Spinal cord (tissue), 10 donors: ENCODE measurements around the gene WIPF3. TPM values are rescaled to one million over a fixed set of nuclear protein-coding genes. Genes with fewer than 3 reads are reported as not detected.
A peak's percentile ranks its signal among the peaks of the same experiment; 100 is the strongest.
"Not testable (repeated sequence)": the region's sequence is repeated elsewhere in the genome, so short reads cannot be mapped to it uniquely, and the experiment has no call there.

Source experiments
- DNase-seq, 6 donors: peaks; one replicate each; pipeline versions ENCODE4 v3.0.0 to v3.0.0-alpha.2; 2013 to 2015; ENCODE audit warnings: low spot score in 6 of 6, low read depth in 4 of 6
- H3K27ac ChIP-seq: one replicate; pipeline ENCODE4 v1.5.1; 2013; ENCODE audit warnings: low read depth, low read length, control low read depth
- H3K27me3 ChIP-seq: one replicate; pipeline ENCODE4 v1.6.1; 2013; ENCODE audit warnings: low read length; ENCODE audit not compliant: control insufficient read depth, insufficient read depth
- H3K36me3 ChIP-seq: one replicate; pipeline ENCODE4 v1.6.1; 2013; ENCODE audit warnings: low read length; ENCODE audit not compliant: control insufficient read depth, insufficient read depth
- H3K4me1 ChIP-seq: one replicate; pipeline ENCODE4 v1.6.1; 2013; ENCODE audit warnings: low read length; ENCODE audit not compliant: control insufficient read depth, insufficient read depth
- H3K4me3 ChIP-seq: one replicate; pipeline ENCODE4 v1.5.1; 2013; ENCODE audit warnings: low read depth, low read length, control low read depth
- H3K9me3 ChIP-seq: one replicate; pipeline ENCODE4 v1.6.1; 2013; ENCODE audit warnings: low read length; ENCODE audit not compliant: control insufficient read depth, insufficient read depth
- WGBS: methylation state at CpG from one replicate; pipeline ENCODE4 v1.1.5; 2013; ENCODE audit warnings: missing lambda C conversion rate; ENCODE audit not compliant: insufficient coverage; 5-methylcytosine and 5-hydroxymethylcytosine counted together
- polyA plus RNA-seq, 2 donors: library from polyadenylated mRNA; unstranded; fragments of 120-200 nt; gene quantifications; one replicate each; pipeline ENCODE4 v1.2.1, GENCODE V29; 2013; ENCODE audit not compliant: insufficient read length in 2 of 2
- total RNA-seq, 2 donors: library from RNA; depleted of rRNA in 1 of 2; stranded (reverse); fragments of 120-200 nt in 1 of 2; fragments of >200 nt in 1 of 2; gene quantifications; one replicate each; pipeline versions ENCODE4 v1.2.3 to v1.2.4, GENCODE V29; 2013 to 2014
- donor health status: healthy.

The WIPF3 gene
- total and polyA plus RNA-seq, 4 donors: 4.5 to 17.8 (median 11.1) TPM

GRCh38 chr7:29883462-29884398, 77.4 kb downstream of the WIPF3 start:
- Histone ChIP-seq H3K36me3 (peaks cover 9% of the 10 kb centered on the region), H3K9me3 (no peaks in the 10 kb centered on the region), H3K4me3 (peak overlapping the region; percentile 9), H3K27ac (no peak overlapping the region), H3K27me3 (peaks cover 3% of the 10 kb centered on the region), H3K4me1 (peaks cover 9% of the 10 kb centered on the region)
- 42% methylated on average over 18 of the region's 46 CpGs for WGBS
- peak in 1 of 6 donors; percentile 54 for DNase-seq

DNA sequence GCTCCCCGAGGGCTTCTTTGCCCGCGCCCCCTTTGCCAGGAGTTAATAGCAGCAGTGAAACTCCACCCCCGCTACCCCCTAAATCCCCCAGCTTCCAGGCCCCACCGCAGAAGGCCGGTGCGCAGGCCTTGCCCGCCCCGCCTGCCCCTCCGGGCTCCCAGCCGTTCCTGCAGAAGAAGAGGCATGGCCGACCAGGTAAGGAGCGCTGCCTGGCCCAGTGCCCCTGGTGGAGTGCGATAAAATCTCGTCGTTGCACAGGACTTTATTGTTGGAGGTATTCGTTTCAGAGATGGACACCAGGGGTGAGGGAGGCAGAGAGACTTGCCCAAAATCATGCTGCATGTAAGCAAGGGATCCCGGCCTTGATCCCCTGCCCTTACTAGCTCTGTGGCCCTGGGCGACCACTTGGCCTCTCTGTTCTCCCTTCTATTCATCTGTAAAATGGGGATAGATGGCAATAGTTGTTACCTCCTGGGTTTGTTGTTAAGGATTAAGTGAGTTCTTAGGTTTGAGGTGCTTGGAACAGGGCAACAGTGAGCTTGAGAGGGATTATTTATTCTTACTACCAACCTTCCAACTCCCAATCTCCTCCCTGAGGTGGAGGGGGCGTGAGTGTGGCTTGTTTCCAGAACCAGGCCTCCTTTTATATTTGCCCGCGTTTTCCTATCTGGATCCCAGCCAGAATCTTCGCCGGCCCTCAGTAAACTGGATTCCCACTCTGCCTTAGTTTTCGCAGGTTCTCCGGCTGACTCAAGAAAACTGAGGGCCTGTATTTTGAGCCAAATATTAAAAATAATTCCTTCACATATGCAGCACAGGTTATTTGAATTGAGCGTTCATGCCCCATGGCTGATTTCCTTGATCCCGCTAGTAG, 78.3 kb downstream of the WIPF3 start:
- Histone ChIP-seq H3K9me3 (no peaks in the 10 kb centered on the region), H3K4me3 (peak overlapping the region; percentile 0), H3K4me1 (peaks cover 9% of the 10 kb centered on the region), H3K27me3 (peaks cover 3% of the 10 kb centered on the region), H3K27ac (no peak overlapping the region), H3K36me3 (peaks cover 10% of the 10 kb centered on the region)
- peak in 3 of 6 donors; percentile 31 to 78 (median 68) for DNase-seq
- 31% methylated on average over 15 of the region's 28 CpGs for WGBS

- Histone ChIP-seq H3K27ac (no peak overlapping the region), H3K4me3 (no peak overlapping the region), H3K27me3 (peaks cover 3% of the 10 kb centered on the region), H3K9me3 (no peaks in the 10 kb centered on the region), H3K4me1 (peaks cover 9% of the 10 kb centered on the region), H3K36me3 (peaks cover 16% of the 10 kb centered on the region)
- WGBS: no CpG with 5 or more reads among the region's 3 CpGs
- DNase-seq: no peak
These were observed 79.3 kb downstream of the WIPF3 start for GRCh38 chr7:29885626-29886025.

GRCh38 chr7:29886827-29887226, 80.5 kb downstream of the WIPF3 start:
- H3K27me3 ChIP-seq: peaks cover 3% of the 10 kb centered on the region
- no peak overlapping the region for H3K4me3 ChIP-seq
- no peak overlapping the region for H3K27ac ChIP-seq
- WGBS: 96% methylated on average over 2 of the region's 2 CpGs
- H3K4me1 ChIP-seq: peaks cover 9% of the 10 kb centered on the region
- no peaks in the 10 kb centered on the region for H3K9me3 ChIP-seq
- DNase-seq: no peak
- peaks cover 26% of the 10 kb centered on the region for H3K36me3 ChIP-seq

DNA sequence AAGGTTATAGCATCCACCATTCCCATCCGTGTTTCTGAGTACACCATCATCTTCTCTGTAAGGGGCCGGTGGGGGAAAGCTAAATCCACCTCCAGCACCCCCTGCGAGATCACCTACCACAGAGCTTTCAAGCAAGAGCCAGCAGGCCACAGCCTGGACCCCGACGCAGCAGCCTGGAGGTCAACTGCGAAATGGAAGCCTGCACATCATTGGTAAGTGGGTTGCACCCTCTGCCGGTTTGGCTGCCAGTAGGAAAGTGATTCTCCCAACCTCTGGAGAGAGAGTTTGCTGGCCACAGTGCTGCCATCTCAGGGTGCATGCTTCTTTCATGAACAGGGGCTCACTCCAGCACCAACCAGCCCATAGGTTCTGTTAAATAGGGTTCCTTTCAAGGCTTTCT, 81.7 kb downstream of the WIPF3 start:
- H3K36me3 ChIP-seq: peaks cover 30% of the 10 kb centered on the region
- no peak overlapping the region for H3K4me3 ChIP-seq
- H3K4me1 ChIP-seq: peaks cover 9% of the 10 kb centered on the region
- H3K27ac ChIP-seq: no peak overlapping the region
- peaks cover 3% of the 10 kb centered on the region for H3K27me3 ChIP-seq
- WGBS: 82% methylated on average over 5 of the region's 7 CpGs
- no peaks in the 10 kb centered on the region for H3K9me3 ChIP-seq
- DNase-seq: no peak

DNA sequence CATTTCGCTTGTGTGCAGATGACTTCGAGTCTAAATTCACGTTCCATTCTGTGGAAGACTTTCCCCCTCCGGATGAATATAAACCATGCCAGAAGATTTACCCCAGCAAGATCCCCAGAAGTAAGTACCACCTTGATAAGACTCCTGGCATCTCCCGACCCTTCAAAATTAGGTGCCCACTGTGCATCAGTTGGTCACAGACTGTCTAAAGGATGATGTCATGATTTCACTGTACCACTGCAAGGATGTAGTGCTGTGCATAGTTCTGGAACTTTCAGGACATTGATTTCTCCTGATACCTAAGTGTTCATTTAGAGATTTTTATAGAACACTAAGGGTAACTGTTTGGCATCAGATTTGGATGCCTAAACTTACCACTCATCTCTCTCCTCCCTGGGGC, 83.0 kb downstream of the WIPF3 start:
- DNase-seq: no peak
- Histone ChIP-seq H3K27me3 (no peaks in the 10 kb centered on the region), H3K4me3 (no peak overlapping the region), H3K36me3 (peaks cover 30% of the 10 kb centered on the region), H3K9me3 (no peaks in the 10 kb centered on the region), H3K27ac (no peak overlapping the region), H3K4me1 (peaks cover 3% of the 10 kb centered on the region)
- whole genome bisulfite sequencing: 94% methylated on average over 4 of the region's 5 CpGs

- no peaks in the 10 kb centered on the region for H3K27me3 ChIP-seq
- no peaks in the 10 kb centered on the region for H3K9me3 ChIP-seq
- H3K36me3 ChIP-seq: peaks cover 33% of the 10 kb centered on the region
- 76% methylated on average over 4 of the region's 4 CpGs for WGBS
- H3K4me3 ChIP-seq: no peak overlapping the region
- no peak overlapping the region for H3K27ac ChIP-seq
- no peak for DNase-seq
- H3K4me1 ChIP-seq: no peaks in the 10 kb centered on the region
These were observed 83.9 kb downstream of the WIPF3 start for GRCh38 chr7:29890251-29890650.

GRCh38 chr7:29890786-29891185, 84.5 kb downstream of the WIPF3 start:
- DNase-seq, H3K4me3 ChIP-seq, H3K27me3 ChIP-seq, H3K27ac ChIP-seq, H3K9me3 ChIP-seq, H3K4me1 ChIP-seq: not testable (repeated sequence)
- 82% methylated on average over 11 of the region's 14 CpGs for WGBS
- peaks cover 33% of the 10 kb centered on the region for H3K36me3 ChIP-seq

GRCh38 chr7:29891766-29892165, 85.5 kb downstream of the WIPF3 start:
- no peaks in the 10 kb centered on the region for H3K27me3 ChIP-seq
- H3K9me3 ChIP-seq: no peaks in the 10 kb centered on the region
- H3K27ac ChIP-seq: no peak overlapping the region
- 93% methylated on average over 1 of the region's 4 CpGs for WGBS
- peaks cover 39% of the 10 kb centered on the region for H3K36me3 ChIP-seq
- H3K4me1 ChIP-seq: no peaks in the 10 kb centered on the region
- no peak overlapping the region for H3K4me3 ChIP-seq
- DNase-seq: no peak
